Measurements from ENCODE around the gene ADTRP.

GRCh38 chr6:11812951-11813350, 34.3 kb upstream of the ADTRP start:
- TF ChIP-seq CTCF (IDR thresholded peaks at IDR 0.05), result no peak
- TF ChIP-seq POLR2A (IDR thresholded peaks at IDR 0.05), result no peak

All from ovary (tissue), 3 donors.